Stimulated activated CD4-positive, alpha-beta T cell treated with anti-CD3 and anti-CD28 coated beads, Interleukin-4, amount 100 ng/mL, for 24 hours (primary cell): ENCODE results near the gene ITPR2.

Experiments used
- DNase-seq: peaks from one replicate; pipeline ENCODE4 v3.0.0-alpha.2; 2020

ITPR2 gene

GRCh38 chr12:26821212-26821701 is 11.7 kb downstream of the ITPR2 start:
- DNase-seq: no peak

- DNase-seq: no peak
Observed at GRCh38 chr12:26818636-26819035, 14.4 kb downstream of the ITPR2 start.

GRCh38 chr12:26818201-26818600 is 14.8 kb downstream of the ITPR2 start:
- DNase-seq: no peak

- DNase-seq: no peak
Observed at GRCh38 chr12:26817183-26817591, 15.8 kb downstream of the ITPR2 start.

- DNase-seq: no peak
Observed at GRCh38 chr12:26813812-26814211, 19.2 kb downstream of the ITPR2 start.

GRCh38 chr12:26810330-26810729 is 22.7 kb downstream of the ITPR2 start:
- no peak for DNase-seq

- DNase-seq: no peak
Observed at GRCh38 chr12:26809611-26810285, 23.2 kb downstream of the ITPR2 start.

GRCh38 chr12:26808766-26809476 is 24.1 kb downstream of the ITPR2 start:
- no peak for DNase-seq

- no peak for DNase-seq
Observed at GRCh38 chr12:26807292-26807691, 25.7 kb downstream of the ITPR2 start.

GRCh38 chr12:26806556-26806955 is 26.4 kb downstream of the ITPR2 start:
- no peak for DNase-seq

GRCh38 chr12:26805401-26805971 is 27.5 kb downstream of the ITPR2 start:
- no peak for DNase-seq

- DNase-seq: no peak
Observed at GRCh38 chr12:26803552-26803951, 29.4 kb downstream of the ITPR2 start.

GRCh38 chr12:26801486-26801885 is 31.5 kb downstream of the ITPR2 start:
- no peak for DNase-seq

- no peak for DNase-seq
Observed at GRCh38 chr12:26800858-26801257, 32.1 kb downstream of the ITPR2 start.

- DNase-seq: no peak
Observed at GRCh38 chr12:26800347-26800746, 32.6 kb downstream of the ITPR2 start.

- DNase-seq: no peak
Observed at GRCh38 chr12:26799741-26800140, 33.3 kb downstream of the ITPR2 start.

GRCh38 chr12:26798640-26799039 is 34.4 kb downstream of the ITPR2 start:
- DNase-seq: no peak

- no peak for DNase-seq
Observed at GRCh38 chr12:26798023-26798422, 35.0 kb downstream of the ITPR2 start.

GRCh38 chr12:26795910-26796309 is 37.1 kb downstream of the ITPR2 start:
- DNase-seq: no peak

GRCh38 chr12:26791301-26791791 is 41.6 kb downstream of the ITPR2 start:
- no peak for DNase-seq

GRCh38 chr12:26790645-26790994 is 42.4 kb downstream of the ITPR2 start:
- DNase-seq: no peak

GRCh38 chr12:26789731-26790644 is 43.0 kb downstream of the ITPR2 start:
- DNase-seq: no peak
